Glutamatergic neuron (in vitro differentiated cells): Measurements from ENCODE around the gene CSNK1D. TPM values are rescaled to one million over a fixed set of nuclear protein-coding genes. Genes with fewer than 3 reads are reported as not detected.
A peak's percentile ranks its signal among the peaks of the same experiment; 100 is the strongest.

Experiments used
- DNase-seq: peaks from one replicate; pipeline ENCODE4 v3.0.0; 2022
- H3K27ac Mint-ChIP-seq: one replicate; pipeline ENCODE4 v1.8.0; 2020; ENCODE audit warnings: mild to moderate bottlenecking, mixed read lengths, inconsistent platforms; ENCODE audit not compliant: unreplicated experiment
- H3K27me3 Mint-ChIP-seq: one replicate; pipeline ENCODE4 v1.8.0; 2020; ENCODE audit warnings: mild to moderate bottlenecking, moderate library complexity, mixed read lengths, inconsistent platforms; ENCODE audit not compliant: unreplicated experiment
- H3K36me3 Mint-ChIP-seq: one replicate; pipeline ENCODE4 v1.8.0; 2020; ENCODE audit warnings: mild to moderate bottlenecking, mixed read lengths, inconsistent platforms; ENCODE audit not compliant: unreplicated experiment
- H3K4me1 Mint-ChIP-seq: one replicate; pipeline ENCODE4 v1.8.0; 2020; ENCODE audit warnings: mild to moderate bottlenecking, low read depth, mixed read lengths, inconsistent platforms; ENCODE audit not compliant: unreplicated experiment
- H3K4me3 Mint-ChIP-seq: one replicate; pipeline ENCODE4 v1.8.0; 2020; ENCODE audit warnings: mild to moderate bottlenecking, mixed read lengths, inconsistent platforms; ENCODE audit not compliant: unreplicated experiment
- H3K9me3 Mint-ChIP-seq: one replicate; pipeline ENCODE4 v1.8.0; 2020; ENCODE audit warnings: mild to moderate bottlenecking, moderate library complexity, mixed read lengths, inconsistent platforms; ENCODE audit not compliant: unreplicated experiment
- total RNA-seq: library from RNA; stranded (reverse); fragmentation: NEBNext Ultra II Directional; extraction: Animal tissue kit (Norgen Biotek cat#: 25700); gene quantifications from one replicate; pipeline ENCODE4 v1.2.1, GENCODE V29; 2021; ENCODE audit not compliant: unreplicated experiment
- TF ChIP-seq, protein P1 (sequence below): fragments of 200-600 bp; sonication (generic); IDR thresholded peaks from one replicate; pipeline ENCODE4 v1.5.0; 2021; ENCODE audit not compliant: partially characterized antibody, unreplicated experiment

The CSNK1D gene
- total RNA-seq, 1 donor from 2014 or later, result 211 TPM

DNA sequence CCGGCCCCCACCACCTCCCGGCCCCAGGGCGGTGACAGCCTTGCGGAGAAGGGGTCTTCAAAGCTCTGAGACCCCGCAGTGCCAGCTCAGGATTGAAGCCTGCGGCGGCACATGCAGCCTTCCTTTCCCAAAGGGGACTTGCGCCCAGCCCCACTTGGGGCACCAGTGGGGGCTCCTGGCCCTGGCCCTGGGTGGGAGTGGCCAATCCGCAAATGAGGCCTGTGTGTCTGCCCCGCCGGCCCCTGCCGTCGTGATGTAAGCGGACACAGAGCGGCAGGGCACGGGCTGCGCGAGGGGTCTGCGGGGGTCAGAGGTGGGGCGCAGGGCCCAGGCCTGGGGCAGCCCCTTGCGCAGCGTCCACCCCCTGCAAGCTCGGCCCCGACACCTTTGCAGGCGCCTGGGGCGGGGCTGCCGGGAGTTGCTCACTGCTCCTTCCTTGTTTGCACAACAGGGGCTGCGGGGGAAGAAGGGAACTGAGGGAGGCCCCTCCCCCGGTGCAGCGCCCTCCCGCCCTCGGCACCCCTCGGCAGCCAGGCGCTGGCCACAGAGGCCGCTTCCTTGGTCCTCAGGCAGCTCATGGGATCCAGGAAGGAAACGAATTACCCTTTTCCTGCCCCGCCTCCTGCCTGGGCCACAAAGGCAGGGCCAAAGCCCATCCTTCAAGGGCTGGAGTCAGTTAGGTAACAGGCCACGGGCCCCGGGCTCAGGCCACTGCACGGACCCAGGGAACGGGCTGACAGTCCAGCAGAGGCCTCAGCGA lies 41.8 kb downstream of the CSNK1D start:
- Mint-ChIP-seq H3K4me1 (peaks cover 2% of the 10 kb centered on the region), H3K4me3 (no peak overlapping the region), H3K27ac (no peak overlapping the region), H3K27me3 (peaks cover 4% of the 10 kb centered on the region), H3K9me3 (no peaks in the 10 kb centered on the region), H3K36me3 (no peaks in the 10 kb centered on the region)
- TF ChIP-seq, protein P1, sequence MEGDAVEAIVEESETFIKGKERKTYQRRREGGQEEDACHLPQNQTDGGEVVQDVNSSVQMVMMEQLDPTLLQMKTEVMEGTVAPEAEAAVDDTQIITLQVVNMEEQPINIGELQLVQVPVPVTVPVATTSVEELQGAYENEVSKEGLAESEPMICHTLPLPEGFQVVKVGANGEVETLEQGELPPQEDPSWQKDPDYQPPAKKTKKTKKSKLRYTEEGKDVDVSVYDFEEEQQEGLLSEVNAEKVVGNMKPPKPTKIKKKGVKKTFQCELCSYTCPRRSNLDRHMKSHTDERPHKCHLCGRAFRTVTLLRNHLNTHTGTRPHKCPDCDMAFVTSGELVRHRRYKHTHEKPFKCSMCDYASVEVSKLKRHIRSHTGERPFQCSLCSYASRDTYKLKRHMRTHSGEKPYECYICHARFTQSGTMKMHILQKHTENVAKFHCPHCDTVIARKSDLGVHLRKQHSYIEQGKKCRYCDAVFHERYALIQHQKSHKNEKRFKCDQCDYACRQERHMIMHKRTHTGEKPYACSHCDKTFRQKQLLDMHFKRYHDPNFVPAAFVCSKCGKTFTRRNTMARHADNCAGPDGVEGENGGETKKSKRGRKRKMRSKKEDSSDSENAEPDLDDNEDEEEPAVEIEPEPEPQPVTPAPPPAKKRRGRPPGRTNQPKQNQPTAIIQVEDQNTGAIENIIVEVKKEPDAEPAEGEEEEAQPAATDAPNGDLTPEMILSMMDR, result no peak
- no peak for DNase-seq

DNA sequence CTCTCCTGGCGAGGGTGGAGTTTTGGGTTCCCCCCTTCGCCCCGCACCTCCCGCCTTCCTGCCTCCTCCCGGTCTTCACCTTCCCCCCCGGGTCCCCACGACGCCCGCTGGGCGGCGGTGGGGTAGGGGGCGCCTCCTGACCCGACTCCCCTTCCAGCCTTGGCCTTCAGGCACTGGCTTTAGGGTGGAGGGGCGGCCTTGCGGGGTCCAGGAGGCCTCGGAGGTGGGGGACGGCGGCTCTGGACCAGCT lies 42.3 kb downstream of the CSNK1D start:
- Mint-ChIP-seq H3K36me3 (no peaks in the 10 kb centered on the region), H3K27me3 (peaks cover 4% of the 10 kb centered on the region), H3K4me3 (no peak overlapping the region), H3K27ac (no peak overlapping the region), H3K9me3 (no peaks in the 10 kb centered on the region), H3K4me1 (peaks cover 2% of the 10 kb centered on the region)
- DNase-seq, result no peak
- TF ChIP-seq, protein P1, result peak; percentile 48

DNA sequence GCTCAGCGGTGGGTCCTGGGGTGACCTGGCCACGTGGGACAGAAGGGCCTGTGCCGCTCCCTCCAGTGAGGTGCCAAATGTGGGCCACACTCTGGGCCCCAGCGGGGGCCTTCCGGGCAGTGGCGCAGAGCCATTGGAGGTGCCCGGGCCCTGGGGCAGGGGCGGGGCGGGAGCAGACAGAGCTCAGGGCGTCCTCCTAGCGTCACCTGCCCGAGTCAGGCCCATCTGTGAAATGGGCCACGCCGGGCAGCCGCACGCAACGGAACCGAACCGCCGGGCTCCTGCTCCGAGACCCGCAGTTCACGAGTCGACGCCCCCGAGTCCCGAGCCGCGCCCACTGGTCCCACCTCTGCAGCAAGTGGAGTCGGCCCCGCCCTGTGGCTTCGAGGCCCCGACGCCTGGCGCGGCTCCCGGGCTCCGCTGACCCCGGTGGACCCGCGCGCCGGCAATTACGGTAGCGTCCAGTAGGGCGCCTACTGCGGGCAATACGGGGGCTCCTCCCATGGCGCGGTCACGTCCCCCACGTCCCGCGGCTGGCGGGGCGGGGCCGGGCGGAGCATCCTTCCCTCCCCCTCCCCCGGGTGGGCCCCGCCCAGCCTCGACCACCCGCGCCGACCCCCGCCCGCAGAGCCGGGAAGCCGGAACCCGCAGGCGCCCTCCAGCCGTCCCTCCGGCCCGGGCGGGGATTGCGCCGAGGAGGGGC lies 42.7 kb downstream of the CSNK1D start:
- no peak overlapping the region for H3K4me3 Mint-ChIP-seq

DNA sequence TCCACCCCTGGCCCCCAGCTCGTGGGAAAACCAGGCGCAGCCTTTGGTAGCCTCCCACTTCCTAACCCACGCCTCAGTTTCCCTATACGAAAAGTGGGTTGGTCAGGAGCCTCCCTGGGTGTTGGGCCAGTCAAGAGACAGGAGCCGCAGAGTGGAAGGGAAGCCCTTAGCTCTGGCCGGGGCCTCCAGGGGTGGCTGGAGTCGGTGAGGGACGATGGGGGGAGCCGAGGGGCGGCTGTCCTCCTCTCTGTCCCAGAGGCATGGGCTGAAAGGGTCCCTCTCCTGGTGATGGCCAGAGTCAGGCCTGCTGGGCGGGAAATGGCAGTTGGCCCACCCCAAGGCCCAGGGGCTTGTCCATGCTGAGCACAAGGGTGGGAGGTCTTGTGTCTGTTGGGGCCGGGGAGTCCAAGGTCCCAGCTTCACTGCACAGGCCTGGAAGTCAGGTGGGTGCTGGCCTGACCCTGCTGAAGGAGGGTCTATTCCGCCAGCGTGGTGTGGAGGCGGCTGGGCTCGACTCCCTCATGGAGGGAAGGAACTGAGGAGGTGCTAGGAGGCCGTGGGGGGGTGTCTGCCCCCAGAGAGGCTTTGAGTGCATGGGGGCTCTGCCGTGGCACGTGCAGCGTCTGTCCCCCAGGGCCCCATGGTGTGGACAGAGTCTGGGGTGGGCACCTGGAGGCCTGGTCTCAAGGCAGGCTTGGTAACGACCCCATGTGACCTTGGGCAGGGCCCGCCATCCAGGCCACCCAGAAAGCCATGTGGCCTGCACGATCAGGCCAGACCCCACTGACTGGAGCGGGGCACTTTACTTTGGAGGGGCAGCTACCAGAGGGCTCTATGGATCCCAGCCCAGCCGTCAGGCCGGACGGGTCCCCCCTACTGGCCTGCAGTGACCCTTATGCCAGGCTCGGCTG lies 43.5 kb downstream of the CSNK1D start:
- DNase-seq, result no peak
- TF ChIP-seq, protein P1, result no peak
- Mint-ChIP-seq H3K27ac (no peak overlapping the region), H3K4me1 (peaks cover under 1% of the 10 kb centered on the region), H3K9me3 (no peaks in the 10 kb centered on the region), H3K27me3 (peaks cover 4% of the 10 kb centered on the region), H3K36me3 (no peaks in the 10 kb centered on the region), H3K4me3 (peak overlapping the region; percentile 46)

More for the DNA sequence above, 42.7 kb downstream of the CSNK1D start:
- DNase-seq, result peak; percentile 83
- TF ChIP-seq, protein P1, result peak; percentile 78
- peaks cover 4% of the 10 kb centered on the region for H3K27me3 Mint-ChIP-seq
- no peaks in the 10 kb centered on the region for H3K9me3 Mint-ChIP-seq
- peaks cover 2% of the 10 kb centered on the region for H3K4me1 Mint-ChIP-seq
- no peak overlapping the region for H3K27ac Mint-ChIP-seq
- H3K36me3 Mint-ChIP-seq, result no peaks in the 10 kb centered on the region
